ENCODE data around the gene PGAP6.
A peak's percentile ranks its signal among the peaks of the same experiment; 100 is the strongest.

Gene PGAP6

DNA sequence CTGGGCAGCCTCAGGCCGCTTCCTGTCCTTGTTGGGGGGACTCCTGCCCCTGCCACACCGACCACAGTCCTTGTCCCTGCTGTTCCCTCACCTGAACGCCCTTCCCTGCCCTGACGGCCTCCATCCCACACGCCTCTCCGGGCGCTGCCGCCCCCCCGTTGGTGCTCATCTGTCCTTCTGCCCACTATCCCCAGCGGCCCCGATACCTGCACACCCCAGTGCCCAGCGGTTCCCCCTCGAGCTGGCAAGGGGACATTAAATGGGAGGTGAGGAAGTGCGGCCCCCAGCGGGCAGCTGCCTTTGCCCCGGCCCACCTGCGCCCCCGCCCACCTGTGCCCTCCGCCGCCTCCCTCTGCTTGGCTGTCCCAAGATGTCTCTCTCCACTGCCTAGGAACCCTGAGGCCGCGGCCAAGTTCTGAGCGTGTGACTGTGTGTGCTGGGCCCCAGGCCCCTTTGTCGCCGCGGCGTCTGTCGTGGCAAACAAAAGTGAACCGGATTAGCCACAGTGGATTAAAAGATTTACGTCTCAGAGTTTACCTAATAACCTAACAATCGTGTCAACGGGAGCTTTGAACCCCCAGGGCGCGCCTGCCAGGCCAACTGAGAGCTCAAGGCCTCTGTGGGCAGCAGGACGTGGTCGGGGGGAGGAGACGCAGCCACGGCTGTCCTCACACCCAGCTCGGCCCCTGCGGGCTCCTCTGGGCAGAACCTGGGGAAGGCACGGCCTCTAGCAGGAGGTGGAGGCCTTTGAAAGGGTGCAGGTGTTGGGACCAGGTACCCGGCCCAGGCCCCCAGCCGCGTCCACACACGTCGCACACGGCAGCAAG, 21.7 kb downstream of the PGAP6 start:
- no peak overlapping the region for H3K27ac ChIP-seq (ENCODE audit: insufficient read depth in 1 of 2, low read depth in 1 of 2, low read length in 2 of 2, poor library complexity in 1 of 2, severe bottlenecking in 2 of 2)
- ChIA-PET CTCF (interaction anchor here (1.4 to 3.1 kb wide), 2 partner anchors 10 to 125 kb away, joined by 4 to 16 read pairs; partner anchors contain the start of genes FAM234A and MRPL28), POLR2A (no interaction called here)
- H3K9me3 ChIP-seq (ENCODE audit: control extremely low read depth in 1 of 5, control insufficient read depth in 4 of 5, insufficient read depth in 2 of 5, low read depth in 1 of 5, low read length in 4 of 5) = no peaks in the 10 kb centered on the region
- H3K36me3 ChIP-seq (ENCODE audit: control insufficient read depth in 4 of 4, insufficient read depth in 4 of 4, low read length in 3 of 4) = no peaks in the 10 kb centered on the region
- H3K4me3 ChIP-seq (ENCODE audit: control insufficient read depth in 1 of 7, extremely low read depth in 1 of 7, insufficient read depth in 4 of 7, low read depth in 2 of 7, low read length in 6 of 7) = no peak overlapping the region
- WGBS (ENCODE audit: insufficient coverage) = 98% methylated on average over 37 of the region's 47 CpGs
- DNase-seq = no peak
- H3K27me3 ChIP-seq (replicated peaks in 2 of 5; ENCODE audit: control insufficient read depth in 4 of 5, insufficient read depth in 5 of 5, low read length in 4 of 5) = peaks cover 0 to 9% (median 0%) of the 10 kb centered on the region in 5 experiments
- H3K4me1 ChIP-seq (ENCODE audit: control extremely low read depth in 1 of 4, control insufficient read depth in 4 of 4, insufficient read depth in 4 of 4, low read length in 3 of 4) = peaks cover 0 to 7% (median 5%) of the 10 kb centered on the region in 4 experiments

- Histone ChIP-seq H3K4me3 (ENCODE audit: control insufficient read depth in 1 of 7, extremely low read depth in 1 of 7, insufficient read depth in 4 of 7, low read depth in 2 of 7, low read length in 6 of 7) (no peak overlapping the region), H3K36me3 (ENCODE audit: control insufficient read depth in 4 of 4, insufficient read depth in 4 of 4, low read length in 3 of 4) (no peaks in the 10 kb centered on the region), H3K4me1 (ENCODE audit: control extremely low read depth in 1 of 4, control insufficient read depth in 4 of 4, insufficient read depth in 4 of 4, low read length in 3 of 4) (peaks cover 0 to 15% (median 8%) of the 10 kb centered on the region in 4 experiments), H3K27me3 (replicated peaks in 2 of 5; ENCODE audit: control insufficient read depth in 4 of 5, insufficient read depth in 5 of 5, low read length in 4 of 5) (peaks cover 0 to 9% (median 0%) of the 10 kb centered on the region in 5 experiments), H3K27ac (ENCODE audit: insufficient read depth in 1 of 2, low read depth in 1 of 2, low read length in 2 of 2, poor library complexity in 1 of 2, severe bottlenecking in 2 of 2) (no peak overlapping the region), H3K9me3 (ENCODE audit: control extremely low read depth in 1 of 5, control insufficient read depth in 4 of 5, insufficient read depth in 2 of 5, low read depth in 1 of 5, low read length in 4 of 5) (no peaks in the 10 kb centered on the region)
- 96% methylated on average over 13 of the region's 19 CpGs for WGBS (ENCODE audit: insufficient coverage)
- CTCF ChIA-PET = no interaction called here
- POLR2A ChIA-PET = no interaction called here
- DNase-seq = no peak
These were observed 22.6 kb downstream of the PGAP6 start for GRCh38 chr16:359067-359763.

- Histone ChIP-seq H3K36me3 (ENCODE audit: control insufficient read depth in 4 of 4, insufficient read depth in 4 of 4, low read length in 3 of 4) (no peaks in the 10 kb centered on the region), H3K4me1 (ENCODE audit: control extremely low read depth in 1 of 4, control insufficient read depth in 4 of 4, insufficient read depth in 4 of 4, low read length in 3 of 4) (peaks cover 0 to 23% (median 15%) of the 10 kb centered on the region in 4 experiments), H3K27me3 (replicated peaks in 2 of 5; ENCODE audit: control insufficient read depth in 4 of 5, insufficient read depth in 5 of 5, low read length in 4 of 5) (no peaks in the 10 kb centered on the region), H3K9me3 (ENCODE audit: control extremely low read depth in 1 of 5, control insufficient read depth in 4 of 5, insufficient read depth in 2 of 5, low read depth in 1 of 5, low read length in 4 of 5) (no peaks in the 10 kb centered on the region), H3K27ac (ENCODE audit: insufficient read depth in 1 of 2, low read depth in 1 of 2, low read length in 2 of 2, poor library complexity in 1 of 2, severe bottlenecking in 2 of 2) (no peak overlapping the region), H3K4me3 (ENCODE audit: control insufficient read depth in 1 of 7, extremely low read depth in 1 of 7, insufficient read depth in 4 of 7, low read depth in 2 of 7, low read length in 6 of 7) (no peak overlapping the region)
- POLR2A ChIA-PET = no interaction called here
- DNase-seq = no peak
- 97% methylated on average over 9 of the region's 12 CpGs for WGBS (ENCODE audit: insufficient coverage)
- CTCF ChIA-PET = interaction anchor here (1.2 to 1.3 kb wide), 2 partner anchors 9 to 48 kb away, joined by 3 to 4 read pairs; no protein-coding TSS in a partner anchor
These were observed 25.0 kb downstream of the PGAP6 start for GRCh38 chr16:356741-357140.

GRCh38 chr16:354971-355461, 26.8 kb downstream of the PGAP6 start:
- POLR2A ChIA-PET = interaction anchor here (1.1 kb wide), 1 partner anchor 29 kb away, joined by 3 read pairs; no protein-coding TSS in a partner anchor
- 45% methylated on average over 10 of the region's 10 CpGs for WGBS (ENCODE audit: insufficient coverage)
- Histone ChIP-seq H3K27ac (ENCODE audit: insufficient read depth in 1 of 2, low read depth in 1 of 2, low read length in 2 of 2, poor library complexity in 1 of 2, severe bottlenecking in 2 of 2) (no peak overlapping the region), H3K4me1 (ENCODE audit: control extremely low read depth in 1 of 4, control insufficient read depth in 4 of 4, insufficient read depth in 4 of 4, low read length in 3 of 4) (peaks cover 0 to 32% (median 26%) of the 10 kb centered on the region in 4 experiments), H3K4me3 (ENCODE audit: control insufficient read depth in 1 of 7, extremely low read depth in 1 of 7, insufficient read depth in 4 of 7, low read depth in 2 of 7, low read length in 6 of 7) (no peak overlapping the region), H3K9me3 (ENCODE audit: control extremely low read depth in 1 of 5, control insufficient read depth in 4 of 5, insufficient read depth in 2 of 5, low read depth in 1 of 5, low read length in 4 of 5) (no peaks in the 10 kb centered on the region), H3K27me3 (replicated peaks in 2 of 5; ENCODE audit: control insufficient read depth in 4 of 5, insufficient read depth in 5 of 5, low read length in 4 of 5) (no peaks in the 10 kb centered on the region), H3K36me3 (ENCODE audit: control insufficient read depth in 4 of 4, insufficient read depth in 4 of 4, low read length in 3 of 4) (peaks cover 0 to 6% (median 2%) of the 10 kb centered on the region in 4 experiments)
- CTCF ChIA-PET = interaction anchor here (1.8 kb wide), 1 partner anchor 290 kb away, joined by 4 read pairs; no protein-coding TSS in a partner anchor
- peak in 2 of 3 donors; percentile 20 to 30 for DNase-seq

- peaks cover 0 to 32% (median 26%) of the 10 kb centered on the region in 4 experiments for H3K4me1 ChIP-seq (ENCODE audit: control extremely low read depth in 1 of 4, control insufficient read depth in 4 of 4, insufficient read depth in 4 of 4, low read length in 3 of 4)
- DNase-seq = no peak
- peaks cover 0 to 11% (median 4%) of the 10 kb centered on the region in 4 experiments for H3K36me3 ChIP-seq (ENCODE audit: control insufficient read depth in 4 of 4, insufficient read depth in 4 of 4, low read length in 3 of 4)
- H3K27me3 ChIP-seq (replicated peaks in 2 of 5; ENCODE audit: control insufficient read depth in 4 of 5, insufficient read depth in 5 of 5, low read length in 4 of 5) = no peaks in the 10 kb centered on the region
- CTCF ChIA-PET = interaction anchor here (0.6 to 1.8 kb wide), 2 partner anchors 126 to 289 kb away, joined by 3 to 4 read pairs; no protein-coding TSS in a partner anchor
- POLR2A ChIA-PET = interaction anchor here (1.1 kb wide), 1 partner anchor 29 kb away, joined by 3 read pairs; no protein-coding TSS in a partner anchor
- WGBS (ENCODE audit: insufficient coverage) = 98% methylated on average over 11 of the region's 12 CpGs
- H3K9me3 ChIP-seq (ENCODE audit: control extremely low read depth in 1 of 5, control insufficient read depth in 4 of 5, insufficient read depth in 2 of 5, low read depth in 1 of 5, low read length in 4 of 5) = no peaks in the 10 kb centered on the region
- no peak overlapping the region for H3K27ac ChIP-seq (ENCODE audit: insufficient read depth in 1 of 2, low read depth in 1 of 2, low read length in 2 of 2, poor library complexity in 1 of 2, severe bottlenecking in 2 of 2)
- H3K4me3 ChIP-seq (ENCODE audit: control insufficient read depth in 1 of 7, extremely low read depth in 1 of 7, insufficient read depth in 4 of 7, low read depth in 2 of 7, low read length in 6 of 7) = no peak overlapping the region
These were observed 27.4 kb downstream of the PGAP6 start for GRCh38 chr16:354291-354881.

DNA sequence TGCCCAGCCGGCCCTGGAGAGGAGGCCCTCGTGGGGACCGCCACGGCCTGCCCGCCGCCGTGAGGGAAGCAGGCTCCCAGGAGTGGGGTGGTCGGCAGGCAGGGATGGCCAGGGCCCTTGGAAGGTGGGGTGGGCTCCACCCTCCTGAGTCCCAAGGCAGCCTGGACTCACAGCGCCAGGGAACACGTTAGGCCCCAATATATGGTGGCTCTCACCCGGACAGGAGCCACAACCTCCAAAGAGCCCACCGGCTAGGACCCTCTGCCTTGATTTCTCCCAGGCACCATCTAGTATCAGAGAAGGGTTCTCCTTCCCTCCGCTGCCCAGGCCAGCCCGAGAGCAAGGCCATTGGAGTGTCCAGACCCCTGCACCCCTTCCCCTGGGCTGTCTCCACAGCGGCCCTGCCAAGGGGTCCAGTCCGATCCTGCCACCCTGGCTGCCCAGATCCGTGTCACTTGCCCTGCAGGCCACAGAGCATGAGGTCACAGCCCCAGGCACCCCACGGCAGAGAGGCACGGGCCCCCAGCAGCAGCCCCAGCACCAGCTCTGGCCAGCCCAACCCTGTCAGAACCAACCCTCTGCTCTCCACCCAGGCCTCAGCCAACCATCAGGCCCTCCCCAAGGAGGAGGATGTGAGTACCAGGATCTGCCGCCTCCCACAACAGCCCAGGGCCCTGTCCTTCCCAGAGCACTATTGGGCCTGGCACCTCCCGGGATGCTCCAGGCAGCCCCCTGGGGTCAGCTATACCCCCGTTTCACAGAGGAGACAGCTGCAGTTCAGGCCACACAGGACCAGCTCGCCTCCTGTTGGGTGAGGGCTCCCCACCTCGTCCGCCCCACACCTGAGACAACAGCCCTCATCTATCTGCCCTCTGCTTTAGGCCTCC, 28.1 kb downstream of the PGAP6 start:
- CTCF ChIA-PET = interaction anchor here (1.8 kb wide), 1 partner anchor 288 kb away, joined by 4 read pairs; no protein-coding TSS in a partner anchor
- no peak for DNase-seq
- 91% methylated on average over 17 of the region's 25 CpGs for WGBS (ENCODE audit: insufficient coverage)
- Histone ChIP-seq H3K27ac (ENCODE audit: insufficient read depth in 1 of 2, low read depth in 1 of 2, low read length in 2 of 2, poor library complexity in 1 of 2, severe bottlenecking in 2 of 2) (no peak overlapping the region), H3K4me3 (ENCODE audit: control insufficient read depth in 1 of 7, extremely low read depth in 1 of 7, insufficient read depth in 4 of 7, low read depth in 2 of 7, low read length in 6 of 7) (peak overlapping the region in 5 of 7 experiments; percentile 38 to 66 (median 59)), H3K27me3 (replicated peaks in 2 of 5; ENCODE audit: control insufficient read depth in 4 of 5, insufficient read depth in 5 of 5, low read length in 4 of 5) (no peaks in the 10 kb centered on the region), H3K9me3 (ENCODE audit: control extremely low read depth in 1 of 5, control insufficient read depth in 4 of 5, insufficient read depth in 2 of 5, low read depth in 1 of 5, low read length in 4 of 5) (no peaks in the 10 kb centered on the region), H3K4me1 (ENCODE audit: control extremely low read depth in 1 of 4, control insufficient read depth in 4 of 4, insufficient read depth in 4 of 4, low read length in 3 of 4) (peaks cover 0 to 36% (median 26%) of the 10 kb centered on the region in 4 experiments), H3K36me3 (ENCODE audit: control insufficient read depth in 4 of 4, insufficient read depth in 4 of 4, low read length in 3 of 4) (peaks cover 0 to 12% (median 5%) of the 10 kb centered on the region in 4 experiments)
- POLR2A ChIA-PET = no interaction called here
